ENCODE results near the gene ZBTB48.

- TF ChIP-seq, protein P1, sequence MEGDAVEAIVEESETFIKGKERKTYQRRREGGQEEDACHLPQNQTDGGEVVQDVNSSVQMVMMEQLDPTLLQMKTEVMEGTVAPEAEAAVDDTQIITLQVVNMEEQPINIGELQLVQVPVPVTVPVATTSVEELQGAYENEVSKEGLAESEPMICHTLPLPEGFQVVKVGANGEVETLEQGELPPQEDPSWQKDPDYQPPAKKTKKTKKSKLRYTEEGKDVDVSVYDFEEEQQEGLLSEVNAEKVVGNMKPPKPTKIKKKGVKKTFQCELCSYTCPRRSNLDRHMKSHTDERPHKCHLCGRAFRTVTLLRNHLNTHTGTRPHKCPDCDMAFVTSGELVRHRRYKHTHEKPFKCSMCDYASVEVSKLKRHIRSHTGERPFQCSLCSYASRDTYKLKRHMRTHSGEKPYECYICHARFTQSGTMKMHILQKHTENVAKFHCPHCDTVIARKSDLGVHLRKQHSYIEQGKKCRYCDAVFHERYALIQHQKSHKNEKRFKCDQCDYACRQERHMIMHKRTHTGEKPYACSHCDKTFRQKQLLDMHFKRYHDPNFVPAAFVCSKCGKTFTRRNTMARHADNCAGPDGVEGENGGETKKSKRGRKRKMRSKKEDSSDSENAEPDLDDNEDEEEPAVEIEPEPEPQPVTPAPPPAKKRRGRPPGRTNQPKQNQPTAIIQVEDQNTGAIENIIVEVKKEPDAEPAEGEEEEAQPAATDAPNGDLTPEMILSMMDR (IDR thresholded peaks at IDR 0.05 in 2 of 3, conservative IDR thresholded peaks at IDR 0.05 in 1 of 3; ENCODE audit: borderline replicate concordance in 1 of 3, insufficient read depth in 1 of 3, low read depth in 2 of 3, low read length in 2 of 3): no peak
- TF ChIP-seq JUND (IDR thresholded peaks at IDR 0.05) (no peak), ZNF274 (IDR thresholded peaks at IDR 0.05; ENCODE audit: low read depth, low read length) (no peak), POLR2A (IDR thresholded peaks at IDR 0.05; ENCODE audit: borderline replicate concordance, extremely low read depth, insufficient read depth, insufficient read length) (no peak), EGR1 (IDR thresholded peaks at IDR 0.05; ENCODE audit: low read depth) (no peak), POLR2AphosphoS5 (IDR thresholded peaks at IDR 0.05; ENCODE audit: low read depth, low read length) (no peak), TCF7L2 (IDR thresholded peaks at IDR 0.05; ENCODE audit: borderline replicate concordance, extremely low read depth, insufficient read depth, insufficient read length) (no peak), EZH2 (IDR thresholded peaks at IDR 0.05) (no peak), ELF1 (IDR thresholded peaks at IDR 0.05; ENCODE audit: borderline replicate concordance, low read depth) (no peak), CEBPB (IDR thresholded peaks at IDR 0.05; ENCODE audit: low read depth) (no peak), SIN3A (IDR thresholded peaks at IDR 0.05; ENCODE audit: low read depth) (no peak)
Measured at GRCh38 chr1:6578624-6579373, 995 bp upstream of the ZBTB48 start.

Measured in HCT116 (cell line).